GM18867 (cell line): ENCODE data around the gene SNAP29.
"Not testable (repeated sequence)": the region's sequence is repeated elsewhere in the genome, so short reads cannot be mapped to it uniquely, and the experiment has no call there.

ENCODE experiments used
- ATAC-seq: cut with Tn5 transposase; IDR thresholded peaks from one replicate; pipeline ENCODE4 v1.9.1; 2021; ENCODE audit warnings: mild to moderate bottlenecking, moderate library complexity; ENCODE audit not compliant: unreplicated experiment

SNAP29 gene

DNA sequence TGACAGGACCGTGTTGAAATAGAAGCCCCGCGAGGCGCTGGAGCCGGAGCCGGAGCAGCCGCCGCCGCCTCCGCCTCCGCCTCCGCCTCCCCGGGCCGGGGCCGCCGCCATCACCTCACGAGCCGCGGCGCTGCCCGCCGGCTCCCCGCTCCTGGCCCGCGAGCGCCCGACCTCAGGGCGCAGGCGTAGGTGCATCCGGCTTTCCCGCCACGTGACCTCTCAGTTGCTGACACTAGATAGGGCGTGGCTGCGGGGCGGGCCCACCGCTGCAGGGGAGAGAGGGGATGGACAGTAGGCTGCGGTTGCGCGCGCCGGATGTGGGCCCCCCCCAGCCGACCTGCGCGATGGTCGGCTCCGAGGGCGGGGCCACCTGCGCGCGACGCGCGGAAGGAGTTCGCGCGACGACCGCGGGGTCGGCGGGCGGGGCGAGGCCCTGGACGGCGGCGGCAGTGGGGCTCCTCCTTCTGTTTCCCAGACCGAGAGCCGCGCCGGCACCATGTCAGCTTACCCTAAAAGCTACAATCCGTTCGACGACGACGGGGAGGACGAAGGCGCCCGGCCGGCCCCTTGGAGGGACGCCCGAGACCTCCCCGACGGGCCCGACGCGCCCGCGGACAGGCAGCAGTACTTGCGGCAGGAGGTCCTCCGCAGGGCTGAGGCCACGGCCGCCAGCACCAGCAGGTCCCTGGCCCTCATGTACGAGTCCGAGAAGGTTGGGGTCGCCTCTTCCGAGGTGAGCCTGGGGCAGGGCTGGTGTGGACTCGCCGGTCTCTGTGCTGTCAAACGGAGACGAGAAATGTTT, at the start of gene SNAP29, which contains the start of gene PI4KA:
Gene SNAP29, plus strand, starts transcription at position 393 of the 802 bp plus-strand sequence. Its CDS starts 104 bp downstream, at position 497.
Gene PI4KA, minus strand, starts transcription at position 197 of the 802 bp plus-strand sequence. Its CDS starts 86 bp downstream, at position 111.
- peak; percentile 87 for ATAC-seq

DNA sequence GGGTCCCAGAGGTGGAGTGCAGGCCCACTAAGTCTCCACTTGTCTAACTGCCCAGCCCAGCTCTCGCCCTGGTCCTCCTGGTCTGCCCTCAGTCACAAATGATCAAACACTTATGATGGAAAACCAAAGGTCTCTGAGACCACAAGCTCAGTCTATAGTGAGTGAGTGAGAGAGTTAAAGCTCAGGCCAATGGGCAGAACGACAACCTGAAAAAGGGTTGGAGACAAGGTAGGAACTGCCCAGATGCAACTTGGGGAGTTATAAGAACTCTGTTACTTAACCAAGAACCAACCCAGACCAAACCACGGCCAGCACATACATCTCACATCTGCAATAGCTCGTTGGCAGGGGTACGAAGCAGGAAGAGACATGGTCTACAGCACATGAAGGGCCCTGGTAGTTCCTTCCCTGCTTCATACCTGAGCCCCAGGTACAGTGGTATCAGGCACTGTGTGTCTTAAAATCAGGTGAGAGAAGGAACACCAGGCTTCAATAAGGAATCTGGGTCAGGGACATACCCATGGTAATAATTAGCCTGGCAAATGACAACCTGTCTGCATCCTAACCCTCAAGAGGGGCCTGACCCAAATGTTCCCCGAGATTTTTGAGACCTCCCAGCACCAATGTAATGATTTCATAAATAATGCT, 49.1 kb upstream of the SNAP29 start:
- no peak for ATAC-seq

DNA sequence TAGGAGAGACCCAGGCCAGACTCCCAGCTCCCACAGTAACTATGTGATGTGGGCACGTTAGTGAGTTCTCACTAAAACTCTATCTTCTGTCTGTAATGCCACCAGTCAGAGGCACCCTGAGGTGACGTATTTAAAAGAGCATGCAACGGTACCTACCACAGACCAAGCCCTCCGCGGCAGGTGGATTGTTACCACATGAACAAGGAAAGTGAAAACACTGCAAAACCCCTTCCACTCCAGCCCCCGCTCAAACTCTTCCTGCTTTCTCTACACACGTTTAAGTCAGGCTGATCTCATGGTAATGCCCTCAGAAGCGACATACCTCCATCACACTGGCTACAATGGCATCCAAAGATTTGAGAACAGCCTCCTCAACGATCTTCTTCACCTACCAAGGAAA, 48.2 kb upstream of the SNAP29 start:
- no peak for ATAC-seq

DNA sequence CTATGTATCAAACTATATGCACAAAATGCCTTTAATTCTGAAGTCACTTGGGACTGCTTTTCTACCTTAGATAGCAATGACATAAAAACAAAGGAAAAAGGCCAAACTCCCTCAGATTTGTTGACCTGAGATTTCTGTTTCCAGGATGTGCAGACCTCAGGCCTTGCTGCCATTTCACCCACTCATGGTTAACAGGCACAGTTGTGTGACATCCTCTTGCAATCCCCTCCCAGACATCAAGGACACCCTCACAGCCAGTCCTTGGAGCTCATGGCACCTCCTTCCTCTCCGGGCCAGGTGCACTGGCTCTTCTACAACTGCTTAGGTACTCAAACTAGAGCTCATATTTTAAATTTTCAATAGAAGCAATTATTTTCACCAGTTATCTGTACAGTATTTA, 47.6 kb upstream of the SNAP29 start:
- no peak for ATAC-seq

DNA sequence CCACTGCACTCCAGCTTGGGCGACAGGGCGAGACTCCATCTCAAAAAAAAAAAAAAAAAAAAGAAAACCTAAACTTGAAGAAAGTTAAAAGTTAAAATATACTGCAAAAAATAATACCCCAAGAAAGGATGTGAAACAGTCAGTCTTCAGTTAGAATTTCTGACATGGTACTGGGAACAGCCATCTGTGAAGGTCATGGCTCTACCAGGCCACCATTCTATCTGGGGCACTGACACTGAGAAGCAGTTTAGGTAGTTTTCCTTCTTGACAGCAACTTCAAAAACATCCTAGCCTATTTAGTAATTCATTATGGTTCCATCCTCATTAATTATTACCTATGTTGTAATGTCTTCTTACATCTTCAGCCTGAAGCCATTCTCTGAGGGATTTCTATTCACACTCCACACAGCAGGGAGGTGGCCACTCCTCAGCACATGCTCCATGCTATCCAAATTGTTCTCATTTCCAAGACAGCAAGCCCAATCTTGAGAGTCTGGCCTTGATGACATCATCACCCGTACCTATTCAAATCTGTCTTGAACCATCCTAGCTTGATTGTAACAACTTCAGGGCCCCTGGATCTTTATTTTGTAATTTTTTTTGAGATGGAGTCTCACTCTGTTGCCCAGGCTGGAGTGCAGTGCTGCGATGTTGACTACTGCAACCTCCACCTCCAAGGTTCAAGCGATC, 46.7 kb upstream of the SNAP29 start:
- no peak for ATAC-seq

DNA sequence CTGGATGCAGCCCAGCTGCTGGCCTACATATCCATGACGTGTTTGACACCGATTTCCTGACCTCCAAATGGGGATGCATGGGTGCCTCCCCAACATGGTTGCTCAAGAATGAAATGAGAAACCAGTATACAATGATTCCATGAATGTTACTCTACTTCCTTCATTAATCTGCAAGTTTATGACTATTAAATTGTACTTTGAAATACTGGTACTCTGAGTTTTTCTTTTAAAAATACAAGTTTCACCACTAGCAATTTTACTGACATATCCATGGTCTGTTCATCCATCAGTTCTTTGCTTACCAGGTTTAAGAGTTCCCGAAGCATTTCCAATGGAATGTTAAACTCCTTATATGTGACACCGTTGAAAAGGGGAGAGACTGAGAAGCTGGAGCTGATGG, 45.8 kb upstream of the SNAP29 start:
- no peak for ATAC-seq

DNA sequence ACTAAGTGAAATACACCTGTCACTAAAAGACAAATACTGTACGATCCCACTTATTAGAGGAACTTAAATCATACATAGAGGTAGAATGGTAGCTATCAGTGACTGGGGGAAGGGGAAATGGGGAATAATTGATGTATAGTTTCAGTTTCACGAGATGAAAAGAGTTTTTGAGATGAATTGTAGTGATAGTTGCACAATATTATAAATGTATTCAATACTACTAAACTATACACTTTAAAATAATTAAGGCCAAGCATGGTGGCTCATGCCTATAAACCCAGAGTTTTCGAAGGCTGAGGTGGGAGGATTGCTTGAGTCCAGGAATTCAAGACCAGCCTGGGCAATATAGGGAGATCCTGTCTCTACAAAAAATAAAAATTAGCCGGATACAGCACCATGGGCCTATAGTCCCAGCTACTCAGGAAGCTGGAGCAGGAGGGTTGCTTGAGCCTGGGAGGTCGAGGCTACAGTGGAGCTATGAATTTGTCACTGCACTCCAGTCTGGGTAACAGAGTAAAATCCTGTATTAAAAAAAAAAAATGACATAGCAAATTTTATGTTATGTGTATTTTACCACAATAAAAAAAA, 44.5 kb upstream of the SNAP29 start:
- ATAC-seq, result no peak

DNA sequence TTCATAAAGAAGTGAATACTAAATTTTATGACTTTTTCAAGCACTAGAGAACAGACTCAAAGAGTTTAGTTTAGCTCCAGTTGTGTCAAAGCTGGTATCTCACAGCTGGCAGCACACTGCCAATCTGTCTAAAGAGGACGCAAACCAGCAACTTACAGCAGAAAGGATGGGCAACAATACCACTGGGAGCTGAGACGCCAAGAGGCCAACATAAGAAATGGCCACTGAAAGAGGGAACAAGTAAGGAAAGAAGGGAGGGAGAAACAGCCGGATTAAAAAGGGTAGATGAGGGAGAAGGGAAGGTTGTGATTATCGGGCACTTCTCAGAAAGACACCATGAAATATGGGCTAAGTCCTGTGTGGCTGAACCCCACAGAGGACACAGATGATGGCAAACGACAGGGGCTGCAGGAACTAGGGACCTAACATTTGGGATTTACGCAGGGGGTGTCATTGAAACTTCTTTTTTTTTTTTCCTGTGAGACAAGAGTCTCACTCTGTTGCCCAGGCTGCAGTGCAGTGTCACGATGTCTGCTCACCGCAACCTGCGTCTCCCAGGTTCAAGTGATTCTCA, 43.2 kb upstream of the SNAP29 start:
- no peak for ATAC-seq

DNA sequence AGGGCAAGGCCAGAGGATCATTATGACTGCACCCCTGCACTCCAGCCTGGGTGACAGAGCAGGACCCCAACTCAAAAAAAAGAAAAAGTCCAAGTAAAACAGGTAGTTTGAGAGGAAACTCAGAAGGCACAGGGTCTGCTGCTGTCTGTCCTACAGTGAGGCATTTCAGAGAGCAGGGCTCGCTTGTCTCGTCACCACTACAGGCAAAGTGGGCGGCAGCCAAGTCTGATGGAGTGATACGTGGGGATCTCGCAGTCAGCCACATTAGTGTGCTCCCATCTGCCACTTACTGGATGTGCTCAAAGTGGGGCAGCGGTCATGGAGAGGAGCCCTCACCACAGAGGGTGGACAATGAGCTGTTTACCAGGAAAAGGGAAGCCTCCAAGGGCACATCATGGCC, 42.2 kb upstream of the SNAP29 start:
- ATAC-seq, result no peak

DNA sequence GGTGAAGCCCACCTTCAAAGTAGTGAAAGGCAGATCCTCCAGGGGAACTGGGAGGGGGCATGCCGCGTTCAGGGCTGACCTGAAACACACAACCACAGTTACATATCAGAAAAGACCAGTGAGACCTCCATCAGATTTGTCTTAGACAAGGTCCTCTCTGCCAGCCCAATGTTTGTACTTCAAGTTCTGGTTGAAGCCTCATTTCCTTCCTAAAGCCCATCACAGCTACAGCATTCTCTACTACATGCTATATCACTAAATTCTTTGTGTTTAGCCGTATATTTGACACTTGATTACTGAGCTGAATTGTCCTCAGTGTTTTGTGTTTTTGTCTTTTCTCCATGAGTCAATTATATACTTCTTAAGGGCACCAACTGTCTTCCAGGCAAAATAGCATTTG, 40.3 kb upstream of the SNAP29 start:
- ATAC-seq, result no peak

DNA sequence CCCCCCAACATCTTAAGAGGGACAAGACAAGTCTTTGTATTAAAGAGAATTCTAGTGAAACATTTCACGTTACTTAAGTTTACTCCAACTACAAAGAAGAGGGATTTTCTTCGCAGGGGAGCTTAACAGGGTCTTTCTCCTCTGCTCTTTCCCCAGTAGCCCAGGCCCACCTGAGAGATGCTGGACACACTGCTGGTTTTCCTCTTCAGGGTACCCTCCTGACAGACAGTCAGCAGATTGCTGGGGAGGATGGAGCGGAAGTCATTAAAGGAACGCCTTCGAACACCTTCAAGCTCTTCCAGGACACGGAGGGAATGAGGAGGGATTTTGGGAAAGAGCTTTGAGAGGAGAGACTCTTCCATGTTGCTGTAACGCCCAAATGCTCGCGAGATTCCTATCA, 39.3 kb upstream of the SNAP29 start:
- no peak for ATAC-seq

DNA sequence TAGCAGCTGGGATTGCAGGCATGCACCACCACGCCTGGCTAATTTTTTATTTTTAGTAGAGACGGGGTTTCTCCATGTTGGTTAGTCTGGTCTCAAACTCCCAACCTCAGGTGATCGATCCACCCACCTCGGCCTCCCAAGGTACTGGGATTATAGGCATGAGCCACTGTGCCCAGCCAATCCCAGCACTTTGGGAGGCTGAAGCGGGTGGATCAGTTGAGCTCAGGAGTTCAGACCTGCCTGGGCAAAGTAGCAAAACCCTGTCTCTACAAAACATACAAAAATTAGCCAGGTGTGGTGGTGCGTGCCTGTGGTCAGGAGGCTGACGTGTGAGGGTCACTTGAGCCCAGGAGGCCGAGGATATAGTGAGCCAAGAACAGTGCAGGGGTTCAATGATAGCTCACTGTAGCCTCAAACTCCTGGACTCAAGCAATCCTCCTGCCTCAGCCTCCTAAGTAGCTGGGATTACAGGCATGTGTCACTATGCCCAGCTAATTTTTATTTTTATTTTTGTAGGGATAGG, 37.0 kb upstream of the SNAP29 start:
- ATAC-seq, result not testable (repeated sequence)

DNA sequence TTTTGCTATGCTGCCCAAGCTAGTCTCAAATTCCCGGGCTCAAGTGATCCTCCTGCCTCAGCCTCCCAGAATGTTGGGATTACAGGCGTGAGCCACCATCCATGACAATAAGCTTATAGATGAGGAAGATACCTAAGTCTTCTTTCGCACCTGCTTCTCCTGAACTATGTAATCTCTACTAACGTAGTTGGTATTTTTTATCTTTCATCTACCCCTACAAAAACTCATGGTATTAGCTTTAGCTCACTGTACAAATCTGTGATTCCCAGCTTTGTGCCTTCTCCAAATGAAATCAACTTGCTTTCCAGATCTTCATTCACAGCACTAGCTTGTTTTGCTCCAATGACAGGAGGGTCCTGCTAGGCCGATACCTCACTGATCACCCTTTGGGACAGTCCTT, 36.6 kb upstream of the SNAP29 start:
- no peak for ATAC-seq

DNA sequence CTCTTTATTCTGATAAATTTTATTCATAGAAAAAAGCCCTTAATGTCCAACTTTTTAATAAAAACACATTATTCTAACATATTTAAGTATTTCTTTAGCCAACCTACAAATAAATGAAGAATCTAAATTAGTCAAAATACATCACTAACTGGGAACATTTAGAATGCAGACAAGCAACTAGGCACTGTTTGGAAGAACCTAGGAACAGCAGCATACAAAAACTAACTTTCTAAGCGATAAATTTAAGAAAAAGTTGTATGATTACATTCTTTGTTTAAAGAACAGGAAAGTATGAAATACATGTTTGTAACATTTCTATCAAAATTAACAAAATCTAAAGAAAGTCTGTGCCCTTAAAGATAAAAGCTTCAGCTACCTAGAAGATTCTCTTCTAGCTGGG, 35.5 kb upstream of the SNAP29 start:
- no peak for ATAC-seq

DNA sequence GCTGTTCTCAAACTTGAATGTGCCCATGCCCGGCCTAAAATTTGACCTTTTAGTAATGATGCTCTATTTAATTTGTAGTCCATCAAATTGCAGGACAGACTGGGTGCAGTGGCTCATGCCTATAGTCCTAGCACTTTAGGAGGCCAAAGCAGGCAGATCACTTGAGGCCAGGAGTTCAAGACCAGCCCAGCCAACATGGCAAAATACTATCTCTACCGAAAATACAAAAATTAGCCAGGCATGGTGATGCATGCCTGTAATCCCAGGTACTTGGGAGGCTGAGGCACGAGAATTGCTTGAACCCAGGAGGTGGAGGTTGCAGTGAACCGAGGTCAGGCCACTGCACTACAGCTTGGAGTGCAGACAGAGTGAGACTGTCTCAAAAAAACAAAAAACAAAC, 33.6 kb upstream of the SNAP29 start:
- not testable (repeated sequence) for ATAC-seq

DNA sequence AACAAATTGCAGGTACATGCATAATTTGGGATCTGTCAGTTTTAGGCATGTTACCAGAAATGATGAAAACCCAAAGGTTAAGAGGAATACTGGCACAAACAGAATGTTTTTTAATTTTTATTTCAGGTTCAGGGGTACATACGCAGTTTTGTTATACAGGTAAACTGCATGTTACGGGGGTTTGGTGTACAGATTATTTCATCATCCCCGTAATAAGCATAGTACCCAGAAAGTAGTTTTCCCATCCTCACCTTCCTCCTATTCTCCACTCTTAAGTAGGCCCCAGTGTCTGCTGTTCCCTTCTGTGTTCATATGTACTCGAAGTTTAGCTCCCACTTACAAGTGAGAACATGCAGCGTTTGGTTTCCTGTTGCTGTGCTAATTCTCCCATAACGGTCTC, 33.2 kb upstream of the SNAP29 start:
- ATAC-seq, result no peak

DNA sequence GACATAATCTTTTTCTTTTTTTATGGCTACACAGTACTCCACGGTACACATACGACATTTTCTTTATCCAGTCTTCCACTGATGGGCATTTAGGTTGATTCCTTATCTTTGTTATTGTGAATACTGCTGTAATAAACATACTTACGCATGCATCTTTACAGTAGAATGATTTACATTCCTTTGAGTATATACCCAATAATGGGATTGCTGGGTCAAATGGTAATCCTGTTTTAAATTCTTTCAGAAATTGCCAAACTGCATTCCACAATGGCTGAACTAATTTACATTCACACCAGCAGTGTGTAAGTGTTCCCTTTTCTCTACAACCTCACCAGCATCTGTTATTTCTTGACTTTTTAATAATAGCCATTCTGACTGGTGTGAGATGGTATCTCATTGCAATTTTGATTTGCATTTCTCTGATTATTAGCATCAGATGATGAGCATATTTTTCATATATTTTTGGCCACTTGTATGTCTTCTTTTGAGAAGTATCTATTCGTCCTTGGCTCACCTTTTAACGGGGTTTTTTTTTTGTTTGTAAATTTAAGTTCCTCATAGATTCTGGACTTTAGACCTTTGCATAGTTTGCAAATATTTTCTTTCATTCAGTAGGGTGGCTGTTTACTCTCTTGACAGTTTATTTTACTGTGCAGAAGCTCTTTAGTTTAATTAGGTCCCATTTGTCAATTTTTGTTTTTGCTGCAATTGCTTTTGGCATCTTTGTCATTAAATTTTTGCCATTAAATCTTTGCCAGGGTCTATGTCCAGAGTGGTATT, 32.2 kb upstream of the SNAP29 start:
- ATAC-seq, result not testable (repeated sequence)

DNA sequence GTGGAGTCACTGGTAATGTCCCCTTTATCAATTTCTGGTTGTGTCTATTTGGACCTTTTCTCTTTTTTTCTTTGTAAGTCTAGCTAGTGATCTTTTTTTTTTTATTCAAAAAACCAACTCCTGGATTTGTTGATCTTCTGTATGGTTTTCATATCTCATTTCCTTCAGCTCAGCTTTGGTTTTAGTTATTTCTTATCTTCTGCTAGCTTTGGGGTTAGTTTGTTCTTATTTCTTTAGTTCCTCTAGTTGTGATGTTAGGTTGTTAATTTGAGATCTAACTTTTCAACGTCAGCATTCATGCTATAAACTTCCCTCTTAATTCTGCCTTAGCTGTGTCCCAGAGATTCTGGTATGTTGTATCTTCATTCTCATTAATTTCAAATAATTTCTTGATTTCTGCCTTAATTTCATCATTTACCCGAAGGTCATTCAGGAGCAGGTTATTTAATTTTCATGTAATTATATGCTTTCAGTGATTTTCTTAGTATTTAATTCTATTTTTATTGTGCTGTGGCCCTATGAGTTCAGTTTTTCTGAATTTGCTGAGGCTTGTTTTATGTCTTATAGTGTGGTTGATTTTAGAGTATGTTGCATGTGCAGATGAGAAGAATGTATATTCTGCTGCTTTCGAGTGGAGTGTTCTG, 29.2 kb upstream of the SNAP29 start:
- no peak for ATAC-seq

DNA sequence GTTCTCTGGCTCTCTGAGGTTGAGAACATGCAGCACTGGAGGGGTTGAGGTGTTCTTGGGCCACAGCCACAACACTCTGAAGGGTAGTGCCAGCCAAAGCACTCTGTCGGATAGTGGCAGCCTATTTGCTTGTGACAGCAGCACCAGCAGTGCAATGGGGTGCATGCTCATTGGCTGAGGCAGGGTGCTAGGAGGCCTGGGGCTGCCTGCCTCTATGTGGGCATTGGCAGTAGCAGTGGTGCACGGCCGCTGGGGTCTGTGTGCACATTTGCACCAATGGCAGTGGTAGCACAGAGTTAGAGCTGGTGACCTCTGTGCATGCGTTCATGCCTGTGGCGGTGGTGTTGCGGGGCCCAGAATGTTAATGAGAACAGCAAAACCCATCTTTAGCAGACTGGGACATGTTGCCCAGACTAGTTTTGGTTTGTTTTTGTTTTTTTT, 25.6 kb upstream of the SNAP29 start:
- no peak for ATAC-seq
